ENCODE data around the gene HPS5.
"Not testable (repeated sequence)": the region's sequence is repeated elsewhere in the genome, so short reads cannot be mapped to it uniquely, and the experiment has no call there.

Gene HPS5

GRCh38 chr11:18270102-18270501, 51.8 kb downstream of the HPS5 start:
- no peak for DNase-seq

GRCh38 chr11:18269252-18269651, 52.7 kb downstream of the HPS5 start:
- DNase-seq = not testable (repeated sequence)

GRCh38 chr11:18267335-18268133, 54.4 kb downstream of the HPS5 start:
- DNase-seq = not testable (repeated sequence)

GRCh38 chr11:18265949-18266348, 56.0 kb downstream of the HPS5 start, which contains the start of gene SAA1:
SAA1 (plus strand) TSS chr11:18266264; CDS start chr11:18266888, 624 bp downstream.
- DNase-seq = no peak

- DNase-seq = no peak
Measured at GRCh38 chr11:18264677-18265555, 57.0 kb downstream of the HPS5 start.

- DNase-seq = no peak
Measured at GRCh38 chr11:18264035-18264434, 57.9 kb downstream of the HPS5 start.

- DNase-seq = not testable (repeated sequence)
Measured at GRCh38 chr11:18262681-18263350, 59.1 kb downstream of the HPS5 start.

GRCh38 chr11:18261721-18262120, 60.2 kb downstream of the HPS5 start:
- DNase-seq = no peak

- DNase-seq = no peak
Measured at GRCh38 chr11:18259259-18259658, 62.7 kb downstream of the HPS5 start.

GRCh38 chr11:18254781-18255361, 67.1 kb downstream of the HPS5 start:
- DNase-seq = no peak

- no peak for DNase-seq
Measured at GRCh38 chr11:18253778-18254338, 68.1 kb downstream of the HPS5 start.

- no peak for DNase-seq
Measured at GRCh38 chr11:18253233-18253632, 68.7 kb downstream of the HPS5 start.

- no peak for DNase-seq
Measured at GRCh38 chr11:18248561-18248960, 73.4 kb downstream of the HPS5 start, which contains the start of gene SAA2. SAA2 (minus strand) TSS chr11:18248668; CDS start chr11:18248011, 657 bp downstream.

GRCh38 chr11:18247191-18247581, 74.8 kb downstream of the HPS5 start:
- DNase-seq = not testable (repeated sequence)

- not testable (repeated sequence) for DNase-seq
Measured at GRCh38 chr11:18246379-18247190, 75.4 kb downstream of the HPS5 start.

GRCh38 chr11:18245396-18245795, 76.5 kb downstream of the HPS5 start:
- no peak for DNase-seq

GRCh38 chr11:18243783-18244362, 78.1 kb downstream of the HPS5 start:
- DNase-seq = peak; percentile 38

- no peak for DNase-seq
Measured at GRCh38 chr11:18239655-18240054, 82.3 kb downstream of the HPS5 start.

- no peak for DNase-seq
Measured at GRCh38 chr11:18236664-18237356, 85.1 kb downstream of the HPS5 start, which contains the start of gene SAA4. SAA4 (minus strand) TSS chr11:18236802; CDS start chr11:18235926, 876 bp downstream.

Data from effector CD4-positive, alpha-beta T cell (primary cell).